ENCODE results near the gene UBR4. TPM values are rescaled to one million over a fixed set of nuclear protein-coding genes. Genes with fewer than 3 reads are reported as not detected.

UBR4 gene
- total RNA-seq, 1 experiment from 2014 or later = 131 TPM

DNA sequence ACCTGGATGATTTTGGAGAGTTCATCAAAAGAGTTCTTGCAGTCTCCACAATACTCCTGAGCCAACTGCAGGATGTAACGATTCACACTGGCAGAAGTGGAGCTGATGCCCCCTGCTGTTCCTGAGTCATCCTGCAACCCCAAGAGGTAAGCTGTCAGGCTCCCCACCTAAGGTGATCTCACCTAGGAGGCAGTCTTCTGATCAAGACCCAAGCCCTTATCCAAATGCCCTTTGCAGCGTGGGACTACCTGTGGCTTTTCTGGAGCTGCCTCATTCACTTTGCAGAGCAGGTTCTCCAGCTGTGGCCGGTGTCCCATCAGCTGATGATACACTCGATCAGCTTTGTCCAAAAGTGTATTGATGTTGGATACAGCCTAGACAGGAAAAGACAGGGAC is 96.4 kb downstream of the UBR4 start:
- H3K4me3 Mint-ChIP-seq = no peak overlapping the region
- no peak overlapping the region for H3K4ac ChIP-seq (ENCODE audit: low read depth, low read length)
- no peak overlapping the region for H3K56ac ChIP-seq (ENCODE audit: insufficient read length, low read depth, low read length)

More for the DNA sequence above, 96.4 kb downstream of the UBR4 start:
- Histone ChIP-seq H2AFZ (ENCODE audit: low read length) (no peak overlapping the region), H3K9me3 (ENCODE audit: control insufficient read depth, low read depth, low read length) (no peaks in the 10 kb centered on the region), H3K79me1 (ENCODE audit: insufficient read depth, low read depth, low read length, poor library complexity, severe bottlenecking) (no peaks in the 10 kb centered on the region), H3T11ph (ENCODE audit: low read length) (no peak overlapping the region), H3K4me1 (ENCODE audit: insufficient read depth, low read length) (no peaks in the 10 kb centered on the region), H2BK120ac (ENCODE audit: low read depth, low read length, poor library complexity, severe bottlenecking) (no peak overlapping the region), H3K79me2 (ENCODE audit: insufficient read depth, low read length) (no peaks in the 10 kb centered on the region), H2BK20ac (ENCODE audit: low read depth, low read length, poor library complexity, severe bottlenecking) (no peak overlapping the region), H3K27ac (ENCODE audit: insufficient read length, low read depth, low read length) (no peak overlapping the region), H4K20me1 (ENCODE audit: control insufficient read depth, insufficient read depth, insufficient read length) (no peaks in the 10 kb centered on the region), H2BK15ac (ENCODE audit: low read depth, low read length) (no peak overlapping the region), H3K27me3 (ENCODE audit: insufficient read depth, low read length) (no peaks in the 10 kb centered on the region), H3K23me2 (ENCODE audit: insufficient read length, low read depth, low read length, poor library complexity, severe bottlenecking) (no peaks in the 10 kb centered on the region), H3K23ac (ENCODE audit: insufficient read length, low read depth, low read length) (no peak overlapping the region), H2BK5ac (ENCODE audit: insufficient read length, low read length) (no peak overlapping the region), H4K91ac (ENCODE audit: insufficient read length, low read depth, low read length) (no peak overlapping the region), H3K9ac (ENCODE audit: extremely low read depth, insufficient read length, low read length) (no peak overlapping the region), H3K18ac (ENCODE audit: insufficient read length, low read depth, low read length) (no peak overlapping the region), H3K4me2 (ENCODE audit: insufficient read depth, insufficient read length, low read length) (no peak overlapping the region), H4K8ac (replicated peaks; ENCODE audit: insufficient read length, low read depth, low read length) (no peak overlapping the region), H4K5ac (ENCODE audit: insufficient read length, low read depth, low read length) (no peak overlapping the region), H3K14ac (ENCODE audit: insufficient read depth, low read length) (no peak overlapping the region), H2AK5ac (ENCODE audit: insufficient read length, low read length) (no peak overlapping the region), H2BK12ac (ENCODE audit: insufficient read length, low read depth, low read length) (no peak overlapping the region)
- TF ChIP-seq, protein P1, sequence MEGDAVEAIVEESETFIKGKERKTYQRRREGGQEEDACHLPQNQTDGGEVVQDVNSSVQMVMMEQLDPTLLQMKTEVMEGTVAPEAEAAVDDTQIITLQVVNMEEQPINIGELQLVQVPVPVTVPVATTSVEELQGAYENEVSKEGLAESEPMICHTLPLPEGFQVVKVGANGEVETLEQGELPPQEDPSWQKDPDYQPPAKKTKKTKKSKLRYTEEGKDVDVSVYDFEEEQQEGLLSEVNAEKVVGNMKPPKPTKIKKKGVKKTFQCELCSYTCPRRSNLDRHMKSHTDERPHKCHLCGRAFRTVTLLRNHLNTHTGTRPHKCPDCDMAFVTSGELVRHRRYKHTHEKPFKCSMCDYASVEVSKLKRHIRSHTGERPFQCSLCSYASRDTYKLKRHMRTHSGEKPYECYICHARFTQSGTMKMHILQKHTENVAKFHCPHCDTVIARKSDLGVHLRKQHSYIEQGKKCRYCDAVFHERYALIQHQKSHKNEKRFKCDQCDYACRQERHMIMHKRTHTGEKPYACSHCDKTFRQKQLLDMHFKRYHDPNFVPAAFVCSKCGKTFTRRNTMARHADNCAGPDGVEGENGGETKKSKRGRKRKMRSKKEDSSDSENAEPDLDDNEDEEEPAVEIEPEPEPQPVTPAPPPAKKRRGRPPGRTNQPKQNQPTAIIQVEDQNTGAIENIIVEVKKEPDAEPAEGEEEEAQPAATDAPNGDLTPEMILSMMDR (conservative IDR thresholded peaks at IDR 0.05) = peak; percentile 29; the same call in 2 of the 3 replicates
- WGBS (ENCODE audit: extremely low coverage, insufficient read length, low lambda C conversion rate) = no CpG with 5 or more reads among the region's 4 CpGs
- no peaks in the 10 kb centered on the region for H3K9me3 Mint-ChIP-seq
- H3K27me3 Mint-ChIP-seq (ENCODE audit: low read depth) = no peaks in the 10 kb centered on the region
- no peaks in the 10 kb centered on the region for H3K4me1 Mint-ChIP-seq
- H3K36me3 Mint-ChIP-seq (ENCODE audit: insufficient read depth in 1 of 3, low read depth in 3 of 3) = peaks cover 54 to 97% (median 94%) of the 10 kb centered on the region in 3 experiments; a peak in 6 of 7 replicates
- H3K27ac Mint-ChIP-seq = no peak overlapping the region; a peak in 1 of 7 replicates
- peak; percentile 34 for DNase-seq
